RKO (cell line): ENCODE data around the gene RASGEF1B.
"Not testable (repeated sequence)": the region's sequence is repeated elsewhere in the genome, so short reads cannot be mapped to it uniquely, and the experiment has no call there.

Experiments
- DNase-seq: peaks from one replicate; pipeline ENCODE4 v3.0.0-alpha.2; 2016; ENCODE audit warnings: low spot score

The RASGEF1B gene

DNA sequence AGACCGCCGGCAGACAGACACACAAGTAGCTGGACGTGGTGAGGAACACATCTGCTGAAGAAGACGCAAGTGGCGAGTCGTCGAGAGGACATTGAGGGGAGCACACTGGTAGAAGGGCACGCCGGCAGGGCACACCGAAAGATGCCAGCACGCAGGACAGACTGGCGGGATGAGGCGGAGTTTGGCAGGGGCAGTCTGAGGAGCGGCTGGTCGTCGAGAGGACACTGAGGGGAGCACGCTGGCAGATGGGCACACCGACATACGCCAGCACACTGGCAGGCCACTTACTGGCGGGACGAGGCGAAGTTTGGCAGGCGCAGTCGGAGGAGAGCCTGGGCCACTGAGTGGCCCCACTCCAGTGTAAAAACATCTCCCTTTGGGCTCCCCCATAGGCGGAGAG lies 42.1 kb downstream of the RASGEF1B start:
- no peak for DNase-seq

DNA sequence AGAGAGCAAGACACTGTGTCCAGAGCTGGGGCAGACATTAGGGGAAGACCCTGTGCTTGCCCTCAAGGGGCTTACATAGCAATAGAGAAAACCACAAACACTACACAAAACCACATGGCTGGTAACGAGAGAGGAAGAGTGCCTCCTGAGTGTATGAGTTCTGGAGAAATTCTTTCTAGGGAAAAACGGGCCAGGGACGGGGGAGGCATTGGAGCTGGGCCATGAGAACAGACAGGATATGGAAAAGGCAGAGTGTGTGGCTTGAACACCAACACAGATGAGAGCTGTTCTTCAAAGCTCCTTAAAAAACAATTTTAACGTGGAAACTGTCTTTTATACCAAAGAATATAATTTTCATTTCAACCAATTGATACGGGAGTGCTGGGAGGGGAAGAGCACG lies 42.7 kb downstream of the RASGEF1B start:
- DNase-seq: no peak

DNA sequence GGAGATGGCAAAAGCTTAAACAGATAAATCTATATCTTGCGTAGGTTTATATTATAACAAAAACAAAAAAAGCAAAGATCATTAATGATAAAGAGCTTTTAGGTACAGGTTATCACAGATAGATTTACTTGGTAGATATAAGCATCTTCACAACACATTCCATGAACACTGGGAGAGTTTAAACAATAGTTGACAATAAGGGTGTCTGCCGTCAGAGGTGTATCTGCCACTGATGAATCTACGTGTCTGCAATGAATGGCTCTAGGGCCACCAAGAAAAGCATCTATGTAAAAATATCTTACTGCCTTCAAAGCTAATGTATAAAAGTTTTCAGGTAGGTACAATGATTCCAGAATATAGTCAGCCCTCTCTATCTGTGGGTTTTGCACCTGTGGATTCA lies 43.7 kb downstream of the RASGEF1B start:
- DNase-seq: no peak

DNA sequence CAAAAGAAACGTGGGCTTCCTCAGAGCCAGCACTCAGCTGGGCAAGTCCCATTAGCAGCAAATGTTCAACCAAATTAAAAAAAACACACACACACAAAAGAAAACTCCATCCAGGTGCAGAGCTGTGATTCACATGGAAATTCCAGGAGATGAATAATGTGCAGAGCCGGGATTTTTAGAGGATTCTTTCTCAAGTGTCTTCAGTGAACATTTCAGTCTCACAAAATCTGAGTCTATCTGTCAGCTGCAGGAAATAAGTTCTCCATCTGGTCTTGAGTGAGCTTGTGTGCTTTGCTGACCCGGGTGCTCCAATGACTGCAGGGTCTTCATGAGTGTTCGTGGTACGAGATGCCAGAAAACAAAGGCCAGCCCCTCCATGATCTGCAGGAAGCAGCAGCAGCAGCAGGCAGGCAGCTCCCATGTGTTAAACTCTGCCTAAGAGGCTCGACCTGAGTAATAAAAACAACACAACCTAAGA lies 44.3 kb downstream of the RASGEF1B start:
- no peak for DNase-seq

DNA sequence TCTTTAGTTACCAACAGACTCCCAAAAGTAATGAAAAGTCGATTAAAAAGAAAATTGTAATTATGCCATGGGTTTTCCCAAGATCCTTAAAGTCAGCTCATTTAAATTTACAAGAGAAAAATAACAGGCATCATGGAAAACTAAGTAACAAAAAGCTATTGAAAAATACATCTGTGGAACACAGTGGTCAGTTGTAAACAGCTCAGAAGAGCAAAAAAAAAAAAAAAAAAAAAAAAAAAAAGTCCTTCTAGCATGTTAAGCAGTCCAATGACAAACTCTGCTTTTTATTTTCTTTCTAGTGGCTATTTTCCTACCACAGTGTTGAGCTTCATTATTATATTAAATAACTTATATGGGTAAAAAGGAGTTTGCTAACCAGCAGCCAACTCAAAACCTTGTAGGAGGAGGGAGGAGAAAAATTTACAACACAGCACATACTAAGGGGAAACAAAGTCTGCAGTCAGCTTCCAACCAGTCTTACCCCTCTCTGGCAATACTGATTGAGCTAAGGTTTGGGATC lies 44.9 kb downstream of the RASGEF1B start:
- DNase-seq: no peak

DNA sequence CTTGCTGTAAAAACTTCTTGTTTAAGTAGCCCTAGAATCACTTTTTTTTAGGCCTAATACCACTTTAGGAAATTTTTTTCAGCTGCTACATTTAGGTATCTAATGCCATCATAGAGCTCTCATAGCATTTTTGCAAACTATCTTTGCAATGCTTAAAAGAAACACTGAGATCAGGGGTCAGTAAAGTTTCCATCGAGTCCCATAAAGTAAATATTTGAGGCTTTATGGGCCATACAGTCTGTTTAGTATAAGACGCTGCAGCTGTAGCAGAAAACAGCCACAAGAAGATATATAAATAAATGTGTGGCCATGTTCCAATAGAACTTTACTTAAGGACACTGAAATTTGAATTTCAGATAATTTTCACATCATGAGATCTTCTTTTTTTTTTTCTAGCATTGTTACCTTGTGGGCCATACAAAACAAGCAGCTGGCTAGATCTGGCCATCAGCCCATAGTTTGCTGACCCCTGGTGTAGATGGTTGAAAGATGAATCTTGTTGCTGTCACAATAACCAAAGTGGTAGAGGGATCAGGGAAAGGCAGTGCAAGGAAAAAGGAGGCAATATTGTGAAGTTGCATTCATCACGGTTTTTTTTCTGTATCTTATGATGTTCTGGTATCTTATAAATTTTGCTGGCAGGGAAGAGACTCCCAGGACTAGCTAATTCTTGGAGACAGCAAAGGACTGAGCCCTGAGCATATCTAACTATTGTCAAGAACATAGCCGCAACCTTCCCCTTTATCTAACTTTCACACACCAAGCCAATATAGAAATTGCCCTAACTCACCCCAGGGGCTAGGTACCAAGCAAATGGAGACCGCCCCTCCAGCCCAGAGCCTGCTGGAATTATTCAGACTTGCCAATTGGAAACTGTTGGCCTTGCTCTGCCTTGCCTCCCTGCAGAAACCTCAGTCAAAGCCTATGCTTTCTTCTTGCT lies 46.6 kb downstream of the RASGEF1B start:
- no peak for DNase-seq

DNA sequence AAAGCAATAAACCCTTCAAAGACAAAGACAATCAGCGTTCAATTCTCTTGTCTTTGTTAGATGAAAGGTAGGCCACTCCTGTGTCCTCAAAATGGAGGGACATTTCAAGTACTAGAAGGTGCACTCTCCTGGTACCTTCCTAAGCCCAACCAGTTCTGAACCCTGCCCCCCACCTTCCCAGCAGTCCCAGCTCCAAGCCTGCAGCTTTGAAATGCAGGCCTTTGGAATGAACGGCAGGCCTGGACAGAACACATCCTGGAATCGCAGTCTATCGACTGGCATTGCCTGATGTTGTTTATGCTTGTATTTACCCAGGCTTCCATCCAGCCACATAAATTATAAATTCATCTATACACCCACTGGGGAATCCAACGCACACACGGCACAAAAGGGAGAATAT lies 47.4 kb downstream of the RASGEF1B start:
- DNase-seq: no peak

DNA sequence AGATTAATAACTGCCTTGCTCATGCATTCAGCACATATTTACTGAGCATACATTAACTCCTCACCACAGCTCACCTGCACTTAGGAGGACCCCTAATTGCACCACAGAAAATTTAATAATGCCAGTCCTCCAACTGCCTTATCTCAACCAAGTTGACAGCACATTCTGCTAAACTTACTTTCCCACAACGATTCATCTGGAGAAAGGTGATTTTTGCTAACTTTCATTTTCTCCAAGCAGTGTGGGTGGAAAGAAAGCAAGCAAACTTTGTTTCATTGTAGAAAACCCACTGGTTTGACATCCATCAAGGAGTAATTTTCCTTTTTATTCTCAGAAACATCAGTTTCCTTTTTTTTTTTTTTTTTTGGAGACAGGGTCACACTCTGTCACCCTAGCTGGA lies 49.1 kb downstream of the RASGEF1B start:
- no peak for DNase-seq

DNA sequence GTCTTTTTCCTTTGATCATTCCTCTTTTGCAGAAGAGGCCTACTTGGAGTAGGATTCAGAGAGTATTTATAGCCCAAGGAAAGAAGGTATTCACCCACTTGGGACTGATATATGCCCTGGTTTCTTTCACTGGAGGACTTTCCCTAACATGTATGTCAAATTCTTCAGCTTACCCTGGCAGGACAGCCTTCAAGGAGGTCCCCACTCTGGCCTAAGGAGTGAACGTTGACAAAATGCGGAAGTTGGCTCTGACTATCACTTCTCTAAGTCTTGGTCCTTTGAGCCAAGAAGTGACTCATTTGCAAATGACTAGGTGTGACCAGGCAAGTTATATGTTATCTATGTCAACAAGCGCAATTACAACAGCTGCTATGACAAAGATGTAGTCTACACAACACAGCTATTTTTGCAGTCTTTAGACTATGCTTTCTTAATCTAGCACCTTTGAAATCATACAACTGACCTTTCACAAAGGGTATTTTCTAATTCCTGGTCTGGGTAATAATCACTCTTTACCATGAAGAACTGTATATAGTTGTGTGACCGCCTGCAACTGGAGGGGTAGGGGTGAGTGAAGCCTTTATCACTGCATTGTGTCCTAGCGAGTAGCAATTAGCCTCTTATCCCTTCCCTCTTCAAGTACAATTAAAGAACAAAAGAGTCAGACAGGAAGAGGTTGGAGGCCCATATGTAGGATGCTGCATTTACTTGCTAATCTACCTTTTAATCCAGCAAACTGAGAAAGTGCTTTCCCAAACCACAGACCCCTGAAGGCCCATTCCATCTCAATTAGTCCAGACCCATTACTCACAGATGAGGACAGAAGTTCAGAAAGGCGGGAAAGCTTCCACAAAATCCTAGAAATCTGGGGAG lies 50.1 kb downstream of the RASGEF1B start:
- DNase-seq: peak; percentile 84

DNA sequence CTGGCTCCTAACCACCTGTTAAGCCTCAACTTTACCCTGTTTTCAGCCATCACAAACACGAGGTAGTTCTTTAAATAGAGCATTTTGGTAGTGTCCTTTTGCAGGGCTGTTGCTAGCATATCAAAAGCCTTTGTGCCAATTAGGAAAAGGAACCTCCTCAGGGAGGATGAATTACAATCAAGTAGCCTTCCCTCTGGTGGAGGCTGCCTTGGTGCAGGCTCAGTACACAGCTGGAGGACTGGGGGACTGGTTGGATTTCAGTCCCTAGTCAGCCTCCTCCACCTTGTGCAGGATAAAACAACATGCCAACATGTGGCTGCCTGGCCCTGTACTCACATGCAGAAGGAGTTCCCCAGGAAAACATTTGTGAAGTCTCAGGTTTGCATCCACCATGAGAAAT lies 53.1 kb downstream of the RASGEF1B start:
- no peak for DNase-seq

DNA sequence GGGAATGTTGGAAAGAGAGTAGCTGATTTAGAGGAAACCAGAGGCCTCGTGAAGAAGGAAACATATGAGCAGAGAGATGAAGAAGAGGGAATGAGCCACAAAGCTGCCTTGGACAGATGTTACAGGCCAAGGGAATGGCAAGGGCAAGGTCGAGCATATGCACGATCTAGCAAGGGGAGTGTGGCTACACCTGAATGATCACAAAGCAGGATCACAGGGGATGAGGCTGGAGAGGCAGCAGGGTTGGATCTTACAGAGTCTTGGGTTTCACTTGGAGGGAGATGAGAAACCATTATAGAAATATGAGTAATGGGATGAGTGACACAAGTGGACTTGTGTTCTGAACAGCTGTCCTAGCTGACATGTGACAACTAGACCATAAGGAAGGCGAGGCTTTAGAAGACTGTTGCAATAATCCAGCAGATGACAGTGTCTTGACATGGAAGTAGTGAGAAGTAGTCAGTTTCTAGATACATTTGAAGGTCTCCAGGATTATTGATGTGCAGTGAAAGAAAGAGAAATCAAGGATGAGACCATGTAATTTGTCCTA lies 58.7 kb downstream of the RASGEF1B start:
- no peak for DNase-seq

DNA sequence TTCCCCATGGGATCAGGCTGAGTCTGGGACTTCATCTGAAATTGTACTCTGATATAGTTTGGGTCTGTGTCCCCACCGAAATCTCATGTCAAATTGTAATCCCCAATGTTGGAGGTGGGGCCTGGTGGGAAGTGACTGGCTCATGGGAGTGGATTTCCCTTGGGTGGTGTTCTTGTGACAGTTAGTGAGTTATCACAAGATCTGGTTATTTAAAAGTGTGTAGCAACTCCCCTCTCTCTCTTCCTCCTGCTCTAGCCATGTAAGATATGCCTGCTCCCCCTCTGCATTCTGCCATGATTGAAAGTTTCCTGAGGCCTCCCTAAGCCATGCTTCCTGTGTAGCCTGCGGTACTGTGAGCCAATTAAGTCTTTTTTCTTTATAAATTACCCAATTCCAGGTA lies 61.0 kb downstream of the RASGEF1B start:
- no peak for DNase-seq

DNA sequence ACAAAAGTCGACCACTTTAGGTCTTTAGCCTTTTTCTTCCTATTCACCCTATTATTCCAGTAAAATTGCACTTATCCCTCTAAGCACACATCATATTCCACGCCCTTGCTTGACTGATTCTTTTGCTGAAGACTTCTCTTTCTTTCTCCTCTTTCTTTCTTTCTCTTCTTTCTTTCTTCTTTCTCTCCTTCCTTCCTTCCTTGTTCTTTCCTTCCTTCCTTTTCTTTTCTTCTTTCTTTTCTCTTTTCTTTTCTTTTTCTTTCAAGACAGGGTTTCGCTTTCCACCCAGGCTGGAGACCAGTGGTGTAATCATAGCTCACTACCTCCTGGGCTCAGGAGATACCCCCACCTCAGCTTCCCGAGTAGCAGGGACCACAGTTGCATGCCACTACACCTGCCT lies 61.9 kb downstream of the RASGEF1B start:
- DNase-seq: no peak

DNA sequence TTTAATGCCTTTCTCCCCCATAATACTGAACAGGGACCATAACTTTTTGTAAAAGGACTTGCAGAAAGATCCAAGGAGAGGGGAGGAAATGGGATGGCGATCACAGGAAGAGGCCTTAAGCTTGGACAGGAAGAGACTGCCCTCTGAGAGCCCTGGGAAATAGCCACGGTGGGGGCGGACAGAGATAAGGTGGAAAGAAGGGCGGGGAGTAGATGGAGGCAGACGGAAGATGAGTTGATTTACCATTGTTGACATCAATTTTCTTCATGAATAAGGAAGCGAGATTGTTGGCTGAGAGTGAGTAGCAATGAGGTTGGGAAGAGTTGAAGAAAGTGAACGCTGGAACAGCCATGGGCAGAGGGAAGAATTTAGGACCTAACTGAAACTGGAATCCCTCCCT lies 63.4 kb downstream of the RASGEF1B start:
- DNase-seq: no peak

DNA sequence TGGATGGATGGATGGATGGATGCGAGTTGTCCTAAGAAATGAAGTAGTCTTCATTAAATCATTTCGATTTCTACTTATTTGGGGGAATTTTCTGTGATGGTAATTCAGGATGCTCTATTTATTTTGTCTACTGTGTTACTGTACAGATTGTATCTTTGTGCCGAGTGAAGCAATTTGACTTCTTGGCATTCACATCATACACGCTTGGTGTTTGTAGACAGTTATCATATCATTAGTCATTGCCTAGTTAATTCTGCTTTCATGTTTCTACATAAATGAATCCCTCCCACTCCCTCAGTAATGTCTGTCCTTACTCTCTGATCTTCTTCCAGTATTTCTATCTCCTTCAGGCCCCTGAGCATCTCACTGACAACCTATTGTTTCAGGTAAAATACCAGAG lies 64.0 kb downstream of the RASGEF1B start:
- DNase-seq: no peak

DNA sequence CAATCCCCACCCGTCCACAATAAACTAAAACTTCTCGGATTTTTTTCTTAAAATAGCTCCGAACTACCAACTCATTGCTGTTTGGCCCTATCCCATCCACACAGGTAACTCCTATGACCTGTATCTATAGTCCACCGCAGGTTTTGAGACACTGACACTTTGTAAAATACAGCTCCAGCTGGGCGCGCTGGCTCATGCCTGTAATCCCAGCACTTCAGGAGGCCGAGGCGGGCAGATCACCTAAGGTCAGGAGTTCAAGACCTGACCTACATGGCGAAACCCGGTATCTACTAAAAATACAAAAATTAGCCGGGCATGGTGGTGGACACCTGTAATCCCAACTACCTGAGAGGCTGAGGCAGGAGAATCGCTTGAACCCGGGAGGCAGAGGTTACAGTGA lies 65.2 kb downstream of the RASGEF1B start:
- DNase-seq: not testable (repeated sequence)

DNA sequence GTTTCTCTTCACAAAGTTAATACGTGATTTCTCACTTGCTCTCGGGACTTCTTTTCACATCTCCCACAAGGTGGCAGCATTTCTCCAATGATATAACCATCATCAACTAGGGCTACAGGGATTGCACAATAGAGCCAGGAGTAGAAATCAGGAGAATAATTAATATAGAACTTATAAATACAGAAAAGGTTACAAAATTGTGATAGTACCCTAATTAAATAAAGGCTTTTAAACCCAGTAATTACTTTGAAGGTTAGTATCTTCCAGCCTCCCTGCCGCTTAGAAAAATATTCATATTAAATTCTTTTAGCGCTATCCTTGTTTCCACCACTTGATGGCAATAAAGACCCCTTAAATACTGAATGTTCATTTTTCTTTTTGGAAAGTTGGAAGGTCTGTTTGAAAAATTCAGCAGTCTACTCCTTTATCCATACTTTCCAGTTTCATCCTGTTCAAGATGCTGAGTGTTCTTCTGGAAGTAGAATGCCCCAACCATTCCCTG lies 65.8 kb downstream of the RASGEF1B start:
- peak; percentile 79 for DNase-seq

DNA sequence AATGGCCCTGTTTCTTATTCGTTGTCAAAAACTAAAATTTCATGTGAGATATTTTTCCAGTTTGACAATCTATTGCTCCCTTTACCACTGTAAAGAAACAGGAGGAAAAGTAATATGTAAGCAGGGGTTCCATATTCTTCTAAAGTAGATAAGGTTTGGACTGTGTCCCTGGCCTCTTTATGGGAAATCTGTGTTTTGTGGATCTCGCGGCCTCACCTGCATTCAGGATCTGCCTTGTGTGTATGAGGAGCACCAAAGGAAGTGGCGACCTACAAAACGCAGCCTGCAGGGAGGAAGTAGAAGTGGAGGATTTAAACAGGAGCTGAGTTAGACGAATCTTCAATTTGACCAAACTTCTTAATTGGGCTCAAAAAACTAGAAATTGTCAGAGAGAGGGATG lies 67.0 kb downstream of the RASGEF1B start:
- no peak for DNase-seq

DNA sequence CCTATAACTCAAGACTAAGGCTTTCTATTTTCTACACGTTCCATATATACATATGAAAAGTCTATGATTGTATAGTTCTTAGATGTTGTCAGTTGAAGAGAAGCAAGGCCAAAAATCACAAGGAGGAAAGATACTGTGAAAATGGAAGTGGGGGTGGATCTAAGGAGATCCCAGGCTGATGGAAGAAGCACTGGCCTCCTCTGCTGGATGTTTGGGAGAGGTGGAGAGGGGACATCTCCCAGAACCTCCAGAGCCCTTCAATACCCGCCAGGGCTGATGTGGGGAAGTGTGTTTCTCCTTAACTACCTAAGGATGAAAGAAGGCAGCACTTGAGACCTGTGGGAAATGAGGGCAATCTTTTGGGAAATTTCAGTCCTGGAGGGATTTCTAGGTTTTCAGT lies 67.4 kb downstream of the RASGEF1B start:
- no peak for DNase-seq

DNA sequence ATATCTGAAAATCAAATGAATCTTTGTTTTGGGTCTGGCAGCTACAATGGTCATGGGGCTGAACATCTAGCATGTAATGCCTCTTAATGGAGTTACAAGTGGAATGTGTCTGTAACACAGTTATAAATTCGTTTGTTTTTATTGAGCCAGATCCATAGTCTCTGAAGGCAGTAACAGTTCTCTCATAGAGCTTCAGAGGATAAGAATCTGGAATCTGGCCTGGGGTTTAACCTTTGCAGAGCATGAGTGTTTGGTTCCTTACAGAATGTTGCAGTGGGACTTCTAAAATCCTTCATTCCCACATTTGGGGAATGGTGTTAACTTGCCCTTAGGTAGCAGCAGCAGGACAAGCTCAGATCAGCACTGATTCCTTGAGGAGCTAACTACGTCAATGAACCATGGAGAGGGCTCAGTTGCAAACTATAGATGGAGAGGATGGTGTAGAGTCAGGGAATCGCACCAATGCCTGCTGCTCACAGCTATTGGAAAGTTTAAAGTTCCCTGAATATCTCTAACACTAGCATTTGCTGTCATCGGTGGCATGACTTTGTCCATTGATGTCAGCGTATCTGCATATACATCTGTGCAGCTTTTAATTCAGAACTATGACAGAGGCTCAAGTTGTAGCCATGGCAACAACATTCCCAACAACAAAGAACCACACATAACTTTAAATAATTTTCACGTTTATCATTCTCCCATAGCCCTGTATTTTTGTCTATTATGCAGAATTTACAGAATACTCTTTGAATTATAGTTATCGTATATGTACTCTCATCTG lies 72.2 kb downstream of the RASGEF1B start:
- no peak for DNase-seq

DNA sequence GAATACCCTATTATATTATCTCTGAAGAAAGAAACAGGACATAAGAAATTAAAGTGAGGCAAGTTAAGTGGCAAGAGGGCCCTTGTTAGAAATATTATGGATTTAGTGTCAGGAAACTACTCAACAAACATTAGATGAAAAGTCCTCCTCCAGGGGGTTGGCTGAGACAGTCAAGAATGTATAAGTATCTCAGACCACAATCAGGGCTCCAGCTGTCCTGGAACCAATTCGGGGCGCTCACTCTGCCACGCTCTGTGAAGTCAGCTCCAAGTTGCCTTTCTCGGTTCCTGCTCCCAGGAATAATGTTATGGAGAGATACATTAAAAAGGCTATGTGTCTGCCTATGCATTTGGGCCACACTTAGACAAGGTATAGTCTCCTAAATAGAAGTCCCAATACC lies 73.3 kb downstream of the RASGEF1B start:
- DNase-seq: no peak
